Astrocyte of the cerebellum (primary cell): ENCODE results near the gene KRT86.
"Not testable (repeated sequence)": the region's sequence is repeated elsewhere in the genome, so short reads cannot be mapped to it uniquely, and the experiment has no call there.

Experiments used
- DNase-seq: peaks from one replicate; pipeline ENCODE4 v3.0.0-alpha.2; 2011; ENCODE audit warnings: low read depth
- H3K4me3 ChIP-seq: 2 replicates; pipeline ENCODE4 v1.5.1; 2011; ENCODE audit warnings: mild to moderate bottlenecking, low read depth, low read length, moderate library complexity
- in situ Hi-C: cut with HindIII; loops from 2 replicates; pipeline ENCODE4 v1.10.0; 2017; ENCODE audit warnings: low sequenced_read_pairs
- TF ChIP-seq, protein P1 (sequence below): IDR thresholded peaks from 2 replicates; pipeline ENCODE4 v1.5.1; 2012; ENCODE audit warnings: low read length, low read depth, moderate library complexity, mild to moderate bottlenecking; ENCODE audit errors: missing control alignments

KRT86 gene

DNA sequence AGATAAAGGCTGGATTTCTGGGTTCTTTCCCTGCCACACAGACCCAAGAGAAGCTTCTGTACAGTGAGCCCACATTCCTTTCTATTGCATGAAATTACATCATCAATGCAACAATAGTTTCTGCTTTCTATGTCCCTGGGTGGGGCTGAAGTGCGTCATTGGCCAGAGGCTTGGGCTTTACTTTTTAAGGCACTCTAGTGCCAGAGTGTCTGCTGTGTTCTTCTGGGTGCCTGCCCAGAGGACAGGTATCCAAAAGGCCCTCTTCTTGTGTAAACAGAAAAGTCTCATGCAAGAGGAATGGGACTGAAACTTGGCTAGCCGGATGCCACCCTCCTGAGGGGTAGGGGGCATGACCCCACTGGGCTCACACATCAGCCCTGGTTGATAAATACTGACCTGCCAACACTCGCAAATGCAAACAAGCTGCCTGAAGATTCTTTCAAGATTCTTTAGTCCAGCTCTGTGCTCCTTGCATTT, 5.9 kb downstream of the KRT86 start:
- TF ChIP-seq, protein P1, sequence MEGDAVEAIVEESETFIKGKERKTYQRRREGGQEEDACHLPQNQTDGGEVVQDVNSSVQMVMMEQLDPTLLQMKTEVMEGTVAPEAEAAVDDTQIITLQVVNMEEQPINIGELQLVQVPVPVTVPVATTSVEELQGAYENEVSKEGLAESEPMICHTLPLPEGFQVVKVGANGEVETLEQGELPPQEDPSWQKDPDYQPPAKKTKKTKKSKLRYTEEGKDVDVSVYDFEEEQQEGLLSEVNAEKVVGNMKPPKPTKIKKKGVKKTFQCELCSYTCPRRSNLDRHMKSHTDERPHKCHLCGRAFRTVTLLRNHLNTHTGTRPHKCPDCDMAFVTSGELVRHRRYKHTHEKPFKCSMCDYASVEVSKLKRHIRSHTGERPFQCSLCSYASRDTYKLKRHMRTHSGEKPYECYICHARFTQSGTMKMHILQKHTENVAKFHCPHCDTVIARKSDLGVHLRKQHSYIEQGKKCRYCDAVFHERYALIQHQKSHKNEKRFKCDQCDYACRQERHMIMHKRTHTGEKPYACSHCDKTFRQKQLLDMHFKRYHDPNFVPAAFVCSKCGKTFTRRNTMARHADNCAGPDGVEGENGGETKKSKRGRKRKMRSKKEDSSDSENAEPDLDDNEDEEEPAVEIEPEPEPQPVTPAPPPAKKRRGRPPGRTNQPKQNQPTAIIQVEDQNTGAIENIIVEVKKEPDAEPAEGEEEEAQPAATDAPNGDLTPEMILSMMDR = no peak
- DNase-seq = peak; percentile 83
- in situ Hi-C loops = loop anchor here (5.0 kb wide), 1 partner anchor 68 kb away; no protein-coding TSS in a partner anchor
- H3K4me3 ChIP-seq = no peak overlapping the region

DNA sequence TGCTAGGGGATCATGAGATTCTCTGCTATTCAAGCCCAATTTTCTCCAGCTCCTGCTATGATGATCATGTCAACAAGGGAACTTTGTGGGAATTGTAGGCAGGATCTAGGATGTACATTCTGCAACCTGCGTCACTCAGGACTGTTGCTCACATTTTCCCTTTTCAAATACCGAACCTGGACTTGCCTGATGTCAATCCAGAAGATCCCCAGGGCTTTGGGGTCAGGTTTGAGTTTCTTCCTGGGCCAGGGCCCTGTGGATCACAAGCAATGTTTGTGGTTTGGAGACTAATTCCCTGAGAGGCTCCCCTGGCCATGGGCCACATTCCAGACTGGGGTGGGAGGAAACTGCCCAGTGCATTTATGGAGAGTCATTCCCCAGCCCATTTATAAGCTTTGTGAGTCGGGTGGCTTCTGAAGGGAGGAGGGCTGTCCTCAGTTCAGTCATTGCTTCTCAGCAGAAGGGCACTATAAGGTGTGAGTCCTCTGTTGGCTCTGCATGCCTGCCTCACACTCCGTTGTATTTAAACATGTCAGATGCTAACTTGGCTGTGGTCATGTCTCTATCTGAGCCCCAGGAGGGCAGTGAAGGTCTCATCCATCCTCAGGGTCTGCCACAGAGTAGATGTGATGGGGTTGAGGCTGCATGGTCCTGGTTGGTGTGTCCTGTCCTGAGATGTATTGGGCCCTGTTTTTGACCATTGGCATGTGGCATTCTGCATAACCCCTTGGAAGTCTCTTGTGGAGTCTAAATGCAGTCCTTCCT, 6.5 kb downstream of the KRT86 start:
- TF ChIP-seq, protein P1 = no peak
- no peak overlapping the region for H3K4me3 ChIP-seq
- in situ Hi-C loops = loop anchor here (5.0 kb wide), 1 partner anchor 69 kb away; no protein-coding TSS in a partner anchor
- DNase-seq = peak; percentile 96

DNA sequence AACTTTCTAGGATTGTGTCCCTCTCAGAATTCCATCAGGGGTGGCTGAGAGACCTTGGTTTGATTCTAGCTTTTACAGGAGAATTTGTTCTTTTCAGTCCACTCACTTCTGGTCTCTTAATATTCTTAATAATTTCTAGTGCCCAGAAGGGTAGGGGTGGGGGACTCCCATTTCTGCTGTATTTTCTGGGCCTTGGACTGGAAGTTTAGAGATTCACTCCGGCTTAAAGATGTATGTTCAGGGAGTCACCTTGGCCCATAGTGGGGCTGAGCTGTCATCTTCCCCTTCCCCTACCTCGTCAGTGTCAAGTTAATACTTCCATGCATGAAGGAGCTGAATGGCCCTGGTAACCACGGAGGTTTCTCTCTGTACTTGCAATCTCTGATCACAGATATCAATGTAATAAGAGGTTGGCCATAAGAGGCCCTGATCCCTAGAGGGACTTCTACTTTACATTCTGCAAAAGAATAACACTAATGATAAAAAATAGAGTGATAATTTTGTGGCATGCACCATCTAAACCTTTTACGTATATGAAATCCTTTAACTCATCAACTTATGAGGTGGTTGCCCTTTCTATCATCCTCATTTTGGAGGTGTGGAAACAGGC, 10.2 kb downstream of the KRT86 start:
- DNase-seq = no peak
- in situ Hi-C loops = loop anchor here (5.0 kb wide), 1 partner anchor 72 kb away; no protein-coding TSS in a partner anchor
- no peak overlapping the region for H3K4me3 ChIP-seq
- TF ChIP-seq, protein P1 = no peak

DNA sequence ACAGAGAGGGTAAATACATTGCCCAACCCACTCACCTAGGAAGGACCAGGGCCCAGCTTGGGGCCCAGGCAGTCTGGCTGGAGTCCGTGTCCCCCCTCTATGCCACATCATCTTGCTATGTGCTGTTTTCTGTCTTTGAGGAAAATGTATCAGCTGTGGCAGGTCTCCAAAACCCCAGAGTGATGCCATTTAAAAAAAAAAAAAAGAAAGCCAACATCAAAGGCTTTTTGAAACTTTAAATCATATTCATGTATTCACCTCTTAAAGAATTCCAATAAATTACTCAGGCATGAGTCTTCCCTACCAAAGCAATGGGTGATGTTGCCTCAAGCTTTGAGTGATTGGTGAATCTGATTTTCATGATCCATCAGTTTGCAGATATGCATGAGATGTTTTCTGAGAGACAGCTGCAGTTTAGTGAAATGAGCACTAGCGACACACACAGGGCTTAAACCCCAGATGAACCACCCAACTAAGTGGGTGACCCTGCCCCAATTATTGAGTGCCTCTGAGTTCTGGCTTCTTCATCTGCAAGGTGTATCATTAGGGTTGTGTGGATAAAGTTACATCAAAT, 10.8 kb downstream of the KRT86 start:
- in situ Hi-C loops = no loop called here
- no peak for DNase-seq
- no peak overlapping the region for H3K4me3 ChIP-seq
- TF ChIP-seq, protein P1 = no peak

DNA sequence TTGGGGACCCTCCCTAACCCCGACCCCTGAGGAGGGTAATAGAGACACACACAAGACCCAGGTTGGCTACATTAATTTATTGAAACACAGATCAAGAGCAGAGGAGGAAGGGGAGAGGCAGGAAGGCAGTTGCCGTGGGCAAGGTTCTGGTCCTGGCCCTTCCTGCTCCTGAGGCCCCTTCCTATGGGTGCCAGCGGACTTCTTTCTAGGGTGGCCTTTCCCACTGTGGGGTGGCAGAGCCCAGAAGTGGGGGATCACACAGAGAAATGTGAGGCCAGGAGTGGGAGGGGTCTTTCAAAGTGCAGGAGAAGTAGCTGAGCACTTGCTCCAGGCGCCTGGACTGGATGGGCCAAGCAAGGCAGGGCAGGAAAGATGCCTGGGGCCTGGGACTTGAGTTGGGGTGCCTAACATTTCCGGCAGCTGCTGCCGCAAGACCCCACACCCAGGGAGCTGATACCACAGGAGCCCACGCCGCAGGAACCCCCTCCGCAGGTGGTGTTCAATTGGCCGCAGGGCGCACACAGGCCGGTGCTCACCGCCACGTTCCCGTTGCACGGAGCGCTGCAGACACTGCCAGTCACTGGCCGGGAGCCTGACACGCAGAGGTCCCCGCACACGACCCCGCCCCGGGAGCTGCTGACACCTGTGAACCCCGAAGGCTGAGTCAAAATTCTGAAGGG, 11.5 kb downstream of the KRT86 start:
- no peak for DNase-seq
- H3K4me3 ChIP-seq = no peak overlapping the region
- TF ChIP-seq, protein P1 = no peak
- in situ Hi-C loops = no loop called here

DNA sequence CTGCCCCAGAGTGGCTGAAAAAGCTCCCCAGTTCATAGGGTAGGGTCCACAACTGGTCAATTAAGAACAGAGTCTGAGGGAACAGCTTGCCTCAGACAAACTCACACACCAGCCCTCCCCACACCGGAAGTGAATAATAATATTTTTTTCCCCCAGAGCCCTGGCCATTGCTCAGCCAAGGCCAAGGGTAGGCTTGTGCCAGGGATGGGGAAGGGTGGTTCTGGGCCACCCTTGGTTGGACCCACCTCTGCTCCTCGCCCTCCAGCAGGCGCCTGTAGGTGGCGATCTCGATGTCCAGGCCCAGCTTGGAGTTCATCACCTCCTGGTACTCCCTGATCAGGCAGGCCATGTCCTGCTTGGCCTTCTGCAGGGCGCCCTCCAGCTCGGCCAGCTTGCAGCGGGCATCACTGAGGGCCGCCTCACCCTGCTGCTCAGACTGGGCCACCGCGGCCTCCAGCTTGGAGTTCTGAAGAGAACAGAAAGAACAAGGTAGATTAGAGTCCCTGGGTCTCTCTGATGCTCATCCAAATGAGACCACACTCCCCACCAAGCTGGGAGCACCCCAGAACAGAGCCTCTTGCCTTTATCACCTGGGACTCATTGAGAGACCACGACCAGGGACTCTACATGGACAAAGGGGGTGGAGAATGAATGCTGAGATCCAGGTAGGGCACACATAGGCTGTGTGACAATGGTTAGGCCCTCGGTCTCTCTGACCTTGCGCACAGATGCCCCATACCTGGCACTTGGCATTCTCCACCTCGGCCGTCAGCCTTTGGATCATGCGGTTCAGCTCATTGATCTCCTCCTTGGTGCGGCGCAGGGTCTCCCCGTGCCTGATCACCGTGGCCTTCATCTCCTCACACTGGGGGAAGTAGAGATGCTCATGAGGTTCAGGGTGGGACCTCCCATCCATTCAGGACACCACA, 12.7 kb downstream of the KRT86 start:
- in situ Hi-C loops, H3K4me3 ChIP-seq, DNase-seq: not testable (repeated sequence)

DNA sequence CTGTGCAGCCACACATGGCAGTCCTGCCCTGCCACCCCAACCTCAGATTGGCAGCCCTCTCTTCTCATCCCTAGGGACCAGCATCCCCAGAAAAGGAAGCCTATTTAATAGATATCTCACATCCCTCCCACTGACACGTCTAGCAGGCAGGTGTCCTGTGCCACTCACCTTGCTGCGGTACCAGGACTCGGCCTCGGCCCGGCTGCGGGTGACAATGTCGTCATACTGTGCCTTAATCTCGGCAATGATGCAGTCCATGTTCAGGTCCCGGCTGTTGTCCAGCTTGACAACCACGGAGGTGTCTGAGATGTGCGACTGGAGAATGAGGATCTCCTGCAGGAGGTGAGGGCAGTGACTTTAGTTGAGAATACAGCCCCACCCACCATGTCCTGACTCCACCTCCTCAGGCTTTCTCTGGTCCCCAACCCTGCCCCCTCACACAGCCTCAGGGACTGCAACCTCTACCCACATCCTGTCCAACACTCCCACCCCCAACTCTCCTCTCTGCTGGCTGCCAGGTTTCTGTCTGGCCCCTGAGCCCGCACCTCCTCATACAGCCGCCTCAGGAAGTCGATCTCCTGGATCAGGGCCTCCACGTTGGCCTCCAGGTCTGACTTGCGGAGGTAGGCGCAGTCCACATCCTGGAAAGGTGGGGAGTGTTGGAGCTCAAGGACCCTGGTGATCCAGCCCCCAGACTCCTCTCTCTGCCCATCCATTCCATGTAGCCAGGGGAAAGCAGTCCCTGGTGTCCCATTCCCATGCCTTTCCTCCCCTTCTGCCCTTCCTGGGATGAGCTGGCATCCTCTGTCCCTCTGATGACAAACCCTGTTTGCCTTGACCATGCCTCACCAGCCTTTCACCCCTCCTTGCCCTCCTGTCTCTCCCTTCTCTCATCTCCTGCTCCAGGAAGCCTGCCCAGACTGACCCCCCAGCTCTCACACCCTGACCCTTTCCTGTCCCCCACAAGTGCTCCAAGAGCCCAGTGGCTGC, 13.7 kb downstream of the KRT86 start:
- in situ Hi-C loops, DNase-seq, H3K4me3 ChIP-seq: not testable (repeated sequence)

DNA sequence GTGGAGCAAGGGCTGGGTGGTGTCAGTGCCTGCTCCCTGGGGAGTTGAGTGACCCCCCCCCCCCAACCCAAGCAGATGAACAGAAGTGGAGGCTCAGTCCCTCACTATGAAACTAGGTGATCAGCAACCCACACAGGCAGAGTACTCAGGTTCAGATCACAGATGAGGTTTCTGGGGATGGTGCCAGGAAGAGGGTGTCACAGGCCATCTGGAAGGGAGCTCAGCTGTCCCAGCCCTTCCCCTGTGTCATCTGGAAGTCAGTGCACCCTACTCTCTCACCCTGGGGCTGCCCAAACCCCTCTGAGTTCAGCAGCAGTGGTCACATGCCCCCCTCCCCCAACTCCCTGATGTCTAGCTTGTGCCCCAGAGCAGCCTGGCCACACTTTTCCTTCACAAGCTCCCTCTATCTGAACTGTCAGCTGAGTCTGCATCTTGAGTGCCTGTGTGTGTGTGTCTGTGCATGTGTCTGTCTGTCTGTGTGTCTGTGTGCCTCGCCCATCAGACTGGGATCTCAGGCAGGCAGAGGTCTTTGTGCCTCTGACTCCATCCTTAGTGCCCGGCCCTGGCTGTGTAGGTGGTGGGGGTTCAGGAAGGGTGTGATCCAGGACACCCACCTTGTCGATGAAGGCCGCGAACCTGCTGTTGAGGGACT, 16.2 kb downstream of the KRT86 start:
- DNase-seq, H3K4me3 ChIP-seq, in situ Hi-C loops: not testable (repeated sequence)
